Measurements from ENCODE around the gene USP8.
A peak's percentile ranks its signal among the peaks of the same experiment; 100 is the strongest.
"Not testable (repeated sequence)": the region's sequence is repeated elsewhere in the genome, so short reads cannot be mapped to it uniquely, and the experiment has no call there.

The USP8 gene

GRCh38 chr15:50416890-50417289, 7.3 kb upstream of the USP8 start:
- TF ChIP-seq CTCF (IDR thresholded peaks at IDR 0.05; ENCODE audit: low read length) (no peak), EZH2 (optimal IDR thresholded peaks at IDR 0.05; ENCODE audit: low read depth, low read length) (no peak), EZH2phosphoT487 (IDR thresholded peaks at IDR 0.05; ENCODE audit: low read length) (no peak)
- Histone ChIP-seq H3K4me1 (ENCODE audit: low read length) (no peaks in the 10 kb centered on the region), H3K9me2 (replicated peaks; ENCODE audit: insufficient read depth, low read length) (no peaks in the 10 kb centered on the region), H3K9ac (ENCODE audit: low read length) (no peak overlapping the region), H3K27me3 (replicated peaks; ENCODE audit: insufficient read depth, low read length) (no peaks in the 10 kb centered on the region), H3K27ac (ENCODE audit: low read length) (no peak overlapping the region), H3K9me3 (replicated peaks; ENCODE audit: insufficient read depth, low read length) (no peaks in the 10 kb centered on the region), H3F3A (ENCODE audit: insufficient read depth, low read length) (no peaks in the 10 kb centered on the region), H3K79me2 (ENCODE audit: low read length) (no peaks in the 10 kb centered on the region), H3K4me3 (ENCODE audit: low read length) (no peak overlapping the region), H4K20me1 (ENCODE audit: insufficient read depth, low read length) (no peaks in the 10 kb centered on the region), H2AFZ (ENCODE audit: low read length) (no peak overlapping the region), H3K4me2 (ENCODE audit: low read depth, low read length) (no peak overlapping the region), H3K36me3 (replicated peaks; ENCODE audit: insufficient read depth, low read length) (no peaks in the 10 kb centered on the region)
- no peak for DNase-seq

DNA sequence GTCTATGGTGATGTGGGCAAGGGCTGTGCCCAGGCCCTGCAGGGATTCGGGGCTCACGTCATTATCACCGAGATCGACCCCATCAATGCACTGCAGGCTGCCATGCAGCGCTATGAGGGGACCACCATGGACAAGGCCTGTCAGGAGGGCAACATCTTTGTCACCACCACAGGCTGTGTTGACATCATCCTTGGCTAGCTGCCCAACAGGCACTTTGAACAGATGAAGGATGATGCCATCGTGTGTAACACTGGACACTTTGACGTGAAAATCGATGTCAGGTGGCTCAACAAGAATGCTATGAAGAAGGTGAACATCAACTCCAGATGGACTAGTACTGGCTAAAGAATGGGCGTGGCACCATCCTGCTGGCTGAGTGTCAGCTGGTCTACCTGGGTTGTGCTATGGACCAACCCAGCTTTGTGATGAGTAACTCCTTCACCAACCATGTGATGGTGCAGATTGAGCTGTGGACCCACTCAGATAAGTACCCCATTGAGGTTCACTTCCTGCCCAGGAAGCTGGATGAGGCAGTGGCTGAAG, 6.1 kb upstream of the USP8 start:
- TF ChIP-seq EZH2 (optimal IDR thresholded peaks at IDR 0.05; ENCODE audit: low read depth, low read length), result no peak
- no peak for TF ChIP-seq EZH2phosphoT487 (IDR thresholded peaks at IDR 0.05; ENCODE audit: low read length)
- TF ChIP-seq CTCF (IDR thresholded peaks at IDR 0.05; ENCODE audit: low read length), result no peak
- Histone ChIP-seq H3K36me3 (replicated peaks; ENCODE audit: insufficient read depth, low read length) (no peaks in the 10 kb centered on the region), H2AFZ (ENCODE audit: low read length) (no peak overlapping the region), H4K20me1 (ENCODE audit: insufficient read depth, low read length) (no peaks in the 10 kb centered on the region), H3K79me2 (ENCODE audit: low read length) (no peaks in the 10 kb centered on the region), H3K4me1 (ENCODE audit: low read length) (no peaks in the 10 kb centered on the region), H3K9ac (ENCODE audit: low read length) (no peak overlapping the region), H3K9me3 (replicated peaks; ENCODE audit: insufficient read depth, low read length) (no peaks in the 10 kb centered on the region), H3K9me2 (replicated peaks; ENCODE audit: insufficient read depth, low read length) (no peaks in the 10 kb centered on the region), H3K27me3 (replicated peaks; ENCODE audit: insufficient read depth, low read length) (no peaks in the 10 kb centered on the region), H3K4me3 (ENCODE audit: low read length) (no peak overlapping the region), H3K4me2 (ENCODE audit: low read depth, low read length) (no peak overlapping the region), H3K27ac (ENCODE audit: low read length) (no peak overlapping the region), H3F3A (ENCODE audit: insufficient read depth, low read length) (no peaks in the 10 kb centered on the region)
- DNase-seq, result no peak

DNA sequence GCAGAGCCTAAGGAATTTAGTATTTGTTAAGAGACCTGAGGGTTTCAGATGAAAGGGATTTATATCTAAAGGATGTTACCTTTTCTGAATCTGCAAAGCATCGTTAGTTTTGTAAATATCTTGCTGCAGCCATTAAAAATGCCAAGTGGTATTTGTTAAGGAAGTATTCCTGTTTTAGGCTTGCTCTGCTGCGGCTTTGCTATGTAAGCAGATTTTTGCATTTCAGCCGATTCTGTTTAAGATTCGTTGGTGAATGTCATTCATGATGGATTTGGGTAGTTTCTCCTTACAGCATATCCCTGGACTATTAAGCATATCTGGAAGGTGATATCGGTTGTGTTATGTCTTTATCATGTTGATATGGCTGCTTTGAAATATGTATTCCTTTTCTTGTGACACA, 1.0 kb downstream of the USP8 start:
- Histone ChIP-seq H3K9me2 (replicated peaks; ENCODE audit: insufficient read depth, low read length) (no peaks in the 10 kb centered on the region), H3K27me3 (replicated peaks; ENCODE audit: insufficient read depth, low read length) (no peaks in the 10 kb centered on the region), H3K79me2 (ENCODE audit: low read length) (peaks cover 60% of the 10 kb centered on the region), H3F3A (ENCODE audit: insufficient read depth, low read length) (peaks cover 5% of the 10 kb centered on the region; the same call in 1 of the 2 replicates), H3K9me3 (replicated peaks; ENCODE audit: insufficient read depth, low read length) (no peaks in the 10 kb centered on the region), H3K4me2 (ENCODE audit: low read depth, low read length) (peak overlapping the region; percentile 71), H3K9ac (ENCODE audit: low read length) (peak overlapping the region; percentile 89), H4K20me1 (ENCODE audit: insufficient read depth, low read length) (no peaks in the 10 kb centered on the region; the same call in 1 of the 2 replicates), H3K4me3 (ENCODE audit: low read length) (peak overlapping the region; percentile 99), H3K27ac (ENCODE audit: low read length) (peak overlapping the region; percentile 80; the same call in 1 of the 2 replicates), H2AFZ (ENCODE audit: low read length) (no peak overlapping the region), H3K36me3 (replicated peaks; ENCODE audit: insufficient read depth, low read length) (no peaks in the 10 kb centered on the region), H3K4me1 (ENCODE audit: low read length) (no peaks in the 10 kb centered on the region)
- TF ChIP-seq EZH2 (optimal IDR thresholded peaks at IDR 0.05; ENCODE audit: low read depth, low read length) (no peak), CTCF (IDR thresholded peaks at IDR 0.05; ENCODE audit: low read length) (no peak), EZH2phosphoT487 (IDR thresholded peaks at IDR 0.05; ENCODE audit: low read length) (no peak)
- no peak for DNase-seq

- not testable (repeated sequence) for H3K9me3 ChIP-seq (replicated peaks; ENCODE audit: insufficient read depth, low read length); H3K4me1 ChIP-seq (ENCODE audit: low read length); H3K36me3 ChIP-seq (replicated peaks; ENCODE audit: insufficient read depth, low read length); H4K20me1 ChIP-seq (ENCODE audit: insufficient read depth, low read length); H3F3A ChIP-seq (ENCODE audit: insufficient read depth, low read length); H3K9me2 ChIP-seq (replicated peaks; ENCODE audit: insufficient read depth, low read length); H2AFZ ChIP-seq (ENCODE audit: low read length); H3K27ac ChIP-seq (ENCODE audit: low read length); H3K27me3 ChIP-seq (replicated peaks; ENCODE audit: insufficient read depth, low read length); DNase-seq
- peak overlapping the region; percentile 89; the same call in 1 of the 2 replicates for H3K9ac ChIP-seq (ENCODE audit: low read length)
- peaks cover 65% of the 10 kb centered on the region for H3K79me2 ChIP-seq (ENCODE audit: low read length)
- H3K4me3 ChIP-seq (ENCODE audit: low read length), result peak overlapping the region; percentile 99; the same call in 1 of the 2 replicates
- H3K4me2 ChIP-seq (ENCODE audit: low read depth, low read length), result peak overlapping the region; percentile 71
Measured at GRCh38 chr15:50425678-50426246, 1.6 kb downstream of the USP8 start.
